ENCODE results near the gene OXLD1. TPM values are rescaled to one million over a fixed set of nuclear protein-coding genes. Genes with fewer than 3 reads are reported as not detected.
"Not testable (repeated sequence)": the region's sequence is repeated elsewhere in the genome, so short reads cannot be mapped to it uniquely, and the experiment has no call there.

The OXLD1 gene
- total RNA-seq, 1 donor from 2014 or later, result 22.4 TPM

GRCh38 chr17:81648707-81649085 is 17.7 kb downstream of the OXLD1 start:
- no peak for ATAC-seq

GRCh38 chr17:81648013-81648706 is 18.2 kb downstream of the OXLD1 start:
- no peak for ATAC-seq

GRCh38 chr17:81647640-81648012 is 18.8 kb downstream of the OXLD1 start:
- ATAC-seq, result no peak

- ATAC-seq, result no peak
These were observed 19.4 kb downstream of the OXLD1 start for GRCh38 chr17:81646869-81647600.

- ATAC-seq, result no peak
These were observed 21.1 kb downstream of the OXLD1 start for GRCh38 chr17:81644976-81645952.

GRCh38 chr17:81644496-81644895 is 21.9 kb downstream of the OXLD1 start:
- no peak for ATAC-seq

- peak; percentile 91 for ATAC-seq
These were observed 24.4 kb downstream of the OXLD1 start for GRCh38 chr17:81641825-81642489.

GRCh38 chr17:81640011-81640410 is 26.4 kb downstream of the OXLD1 start:
- ATAC-seq, result no peak

GRCh38 chr17:81638683-81639082 is 27.7 kb downstream of the OXLD1 start:
- ATAC-seq, result no peak

- ATAC-seq, result peak; percentile 72
These were observed 29.7 kb downstream of the OXLD1 start, which contains the start of the genes NPLOC4 and TSPAN10 for GRCh38 chr17:81636505-81637288. Gene NPLOC4, minus strand, starts transcription at chr17:81637112. Its CDS starts 182 bp downstream, at chr17:81636930. Gene TSPAN10, plus strand, starts transcription at chr17:81637196. Its CDS starts 5,217 bp downstream, at chr17:81642413.

GRCh38 chr17:81635973-81636504 is 30.4 kb downstream of the OXLD1 start:
- ATAC-seq, result peak; percentile 65

- ATAC-seq, result peak; percentile 80
These were observed 31.0 kb downstream of the OXLD1 start for GRCh38 chr17:81635431-81635830.

- no peak for ATAC-seq
These were observed 34.9 kb downstream of the OXLD1 start for GRCh38 chr17:81631482-81631881.

GRCh38 chr17:81630274-81630673 is 36.1 kb downstream of the OXLD1 start:
- ATAC-seq, result no peak

GRCh38 chr17:81621494-81622130 is 44.8 kb downstream of the OXLD1 start:
- ATAC-seq, result peak; percentile 35

- not testable (repeated sequence) for ATAC-seq
These were observed 48.1 kb downstream of the OXLD1 start for GRCh38 chr17:81618307-81618706.

- ATAC-seq, result no peak
These were observed 49.5 kb downstream of the OXLD1 start for GRCh38 chr17:81616877-81617276.

GRCh38 chr17:81615401-81615930 is 50.9 kb downstream of the OXLD1 start:
- no peak for ATAC-seq
